HepG2 (cell line): Measurements from ENCODE around the gene HIGD1A. TPM values are rescaled to one million over a fixed set of nuclear protein-coding genes. Genes with fewer than 3 reads are reported as not detected.

Source experiments
- ATAC-seq: fragments of 200-7000 bp; cut with Tn5 transposase; 3 replicates; pipeline ENCODE4 v1.9.1; 2020; ENCODE audit warnings: mild to moderate bottlenecking, moderate library complexity
- BruUV-seq: library from RNA; stranded (reverse); fragments of 400-500 nt; replicated peaks from 2 replicates; lab custom pipeline; 2021; lab: Mats Ljungman, UMichigan
- CTCF ChIA-PET: fragments of 300-600 bp; formaldehyde crosslinking; extraction: SDS; loops from one replicate; lab custom pipeline; 2021; ENCODE audit warnings: low total read pairs, inconsistent platforms, low intra/inter-chr PET ratio; lab: Yijun Ruan, JAX
- POLR2A ChIA-PET: fragments of 350-600 bp; sonication (Branson Sonifier 250); formaldehyde crosslinking; loops from one replicate; lab custom pipeline; 2020; ENCODE audit warnings: antibody characterized with exemption, inconsistent platforms; lab: Yijun Ruan, JAX
- DNase-seq: peaks from one replicate; pipeline ENCODE4 v3.0.0-alpha.2; 2015; ENCODE audit warnings: low spot score
- FAIRE-seq: peaks from 3 replicates; lab custom pipeline; 2011; peaks lifted over from hg19 to GRCh38; lab: Jason Lieb, UNC
- H2AFZ ChIP-seq: one replicate; pipeline ENCODE4 v1.6.1; 2011; ENCODE audit warnings: low read length, inconsistent platforms
- H3K27ac ChIP-seq: fragments of 300-600 bp; 3 replicates; pipeline ENCODE4 v1.8.0; 2011; ENCODE audit warnings: mixed run types, mild to moderate bottlenecking, mixed read lengths, low read length, inconsistent platforms; ENCODE audit not compliant: insufficient read depth; ENCODE audit errors: extremely low read length
- H3K27me3 ChIP-seq, 2 experiments: fragments of 200-600 bp in 1 of 2; 2 replicates in 1 of 2; 3 replicates in 1 of 2; pipeline versions ENCODE4 v1.6.0 to v1.8.0; 2011; ENCODE audit warnings: low read length in 2 of 2, mild to moderate bottlenecking in 2 of 2, moderate library complexity in 2 of 2, inconsistent platforms in 1 of 2; ENCODE audit not compliant: insufficient read depth in 2 of 2, control insufficient read depth in 1 of 2
- H3K36me3 ChIP-seq, 2 experiments: fragments of 200-600 bp in 1 of 2; replicated peaks in 1 of 2; 2 replicates in 1 of 2; 3 replicates in 1 of 2; pipeline versions ENCODE4 v1.5.1 to v1.8.0; 2011; ENCODE audit warnings: low read length in 2 of 2, inconsistent platforms in 1 of 2; ENCODE audit not compliant: insufficient read depth in 2 of 2, control insufficient read depth in 1 of 2
- H3K4me1 ChIP-seq: 2 replicates; pipeline ENCODE4 v1.5.1; 2012; ENCODE audit warnings: low read length, inconsistent platforms; ENCODE audit not compliant: insufficient read depth
- H3K4me2 ChIP-seq: 2 replicates; pipeline ENCODE4 v1.6.0; 2011; ENCODE audit warnings: low read depth, low read length, inconsistent platforms
- H3K4me3 ChIP-seq, 3 experiments: fragments of 200-600 bp in 1 of 3; sonication (generic), shearing (Covaris generic) in 1 of 3; replicated peaks in 1 of 3; 2 replicates each; pipeline ENCODE4 v1.5.1; 2011 to 2016; ENCODE audit warnings: low read length in 3 of 3, inconsistent platforms in 2 of 3, low read depth in 2 of 3, mild to moderate bottlenecking in 2 of 3, control low read depth in 1 of 3, mixed read lengths in 1 of 3; ENCODE audit not compliant: insufficient read depth in 1 of 3
- H3K79me2 ChIP-seq: one replicate; pipeline ENCODE4 v1.6.1; 2011; ENCODE audit warnings: low read length, inconsistent platforms; ENCODE audit not compliant: insufficient read depth
- H3K9ac ChIP-seq: 2 replicates; pipeline ENCODE4 v1.6.0; 2011; ENCODE audit warnings: mild to moderate bottlenecking, low read depth, low read length, inconsistent platforms; ENCODE audit not compliant: insufficient read depth
- H3K9me3 ChIP-seq: 2 replicates; pipeline ENCODE4 v1.5.1; 2012; ENCODE audit warnings: mild to moderate bottlenecking, low read length
- H4K20me1 ChIP-seq: 2 replicates; pipeline ENCODE4 v1.6.0; 2011; ENCODE audit warnings: inconsistent platforms, mild to moderate bottlenecking, low read length, moderate library complexity; ENCODE audit not compliant: insufficient read depth
- ASH2L ChIP-seq: fragments of 300-600, 200-600 bp; sonication (generic); IDR thresholded peaks from 2 replicates; pipeline ENCODE4 v1.7.0; 2017; ENCODE audit warnings: low read depth, mild to moderate bottlenecking, moderate library complexity, mixed read lengths, low read length; ENCODE audit not compliant: insufficient read length
- EHMT2 ChIP-seq: fragments of 200-600 bp; sonication (generic); IDR thresholded peaks from 2 replicates; pipeline ENCODE4 v1.7.0; 2017; ENCODE audit warnings: antibody characterized with exemption, low read depth, low read length, borderline replicate concordance
- GABPA ChIP-seq, 2 experiments: IDR thresholded peaks; 2 replicates each; pipeline ENCODE4 v1.6.1; 2011 to 2016; ENCODE audit warnings: low read depth in 2 of 2, low read length in 1 of 2, missing biosample characterization in 1 of 2, missing genetic modification characterization in 1 of 2
- HNRNPK ChIP-seq: fragments of 200-400 bp; formaldehyde crosslinking; IDR thresholded peaks from 2 replicates; pipeline ENCODE4 v1.6.1; 2018; ENCODE audit warnings: low read length, low read depth, moderate library complexity, mild to moderate bottlenecking; ENCODE audit not compliant: poor library complexity, severe bottlenecking
- HOXA5 ChIP-seq: sonication (generic); formaldehyde crosslinking; IDR thresholded peaks from 2 replicates; pipeline ENCODE4 v1.4.0; 2020; ENCODE audit warnings: missing genetic modification reagents
- MIXL1 ChIP-seq: IDR thresholded peaks from 2 replicates; pipeline ENCODE4 v1.6.1; 2016
- PAXIP1 ChIP-seq: sonication (generic); formaldehyde crosslinking; conservative IDR thresholded peaks from 2 replicates; pipeline ENCODE4 v1.4.0; 2020; ENCODE audit warnings: mild to moderate bottlenecking, missing genetic modification reagents, moderate library complexity
- RAD51 ChIP-seq: fragments of 450-650 bp; IDR thresholded peaks from 2 replicates; pipeline ENCODE4 v1.6.1; 2016; ENCODE audit warnings: borderline replicate concordance
- REXO4 ChIP-seq: sonication (generic); formaldehyde crosslinking; IDR thresholded peaks from 2 replicates; pipeline ENCODE4 v1.8.0; 2022; ENCODE audit warnings: missing genetic modification reagents, mild to moderate bottlenecking, borderline replicate concordance
- RFXAP ChIP-seq: sonication (generic); formaldehyde crosslinking; IDR thresholded peaks from 2 replicates; pipeline ENCODE4 v1.4.0; 2020; ENCODE audit warnings: missing genetic modification reagents, borderline replicate concordance
- SIX4 ChIP-seq: sonication (generic); formaldehyde crosslinking; IDR thresholded peaks from 2 replicates; pipeline ENCODE4 v1.4.0; 2020; ENCODE audit warnings: missing genetic modification reagents
- XRCC5 ChIP-seq: fragments of 200-400 bp; formaldehyde crosslinking; optimal IDR thresholded peaks from 2 replicates; pipeline ENCODE3; 2017; ENCODE audit warnings: mild to moderate bottlenecking, low read length
- ZNF225 ChIP-seq: sonication (generic); formaldehyde crosslinking; IDR thresholded peaks from 2 replicates; pipeline ENCODE4 v1.4.0; 2020; ENCODE audit warnings: mild to moderate bottlenecking, missing genetic modification reagents
- ZNF296 ChIP-seq: sonication (generic); formaldehyde crosslinking; conservative IDR thresholded peaks from 2 replicates; pipeline ENCODE4 v1.5.0; 2020; ENCODE audit warnings: mild to moderate bottlenecking, missing genetic modification reagents
- ZNF3 ChIP-seq: IDR thresholded peaks from 2 replicates; pipeline ENCODE4 v1.7.0; 2017; ENCODE audit warnings: inconsistent platforms
- ZNF501 ChIP-seq: sonication (generic); formaldehyde crosslinking; IDR thresholded peaks from 2 replicates; pipeline ENCODE4 v1.5.1; 2020; ENCODE audit warnings: mild to moderate bottlenecking, moderate library complexity, missing genetic modification reagents
- ZNF598 ChIP-seq: sonication (generic); formaldehyde crosslinking; IDR thresholded peaks from 2 replicates; pipeline ENCODE4 v1.5.1; 2020; ENCODE audit warnings: mild to moderate bottlenecking, missing genetic modification reagents, borderline replicate concordance
- WGBS: methylation state at CpG from one replicate; pipeline ENCODE4 v1.1.6; 2017; ENCODE audit warnings: low lambda C conversion rate; 5-methylcytosine and 5-hydroxymethylcytosine counted together
- in situ Hi-C: cut with HindIII; loops from 2 replicates; pipeline ENCODE4 v1.10.0; 2017; ENCODE audit warnings: low pct_unique_long_range_greater_than_20kb; ENCODE audit not compliant: extremely low pct_ligation_motif_present
- intact Hi-C: fragments of 100-400 bp; cut with micrococcal nuclease; formaldehyde crosslinking; loops from one replicate; pipeline ENCODE4 v1.10.0; 2022; ENCODE audit not compliant: unreplicated experiment
- polyA plus RNA-seq, 8 experiments: library from polyadenylated mRNA; depleted of rRNA in 3 of 8; stranded (reverse) in 7 of 8; unstranded in 1 of 8; fragments of >200 nt; fragmentation: Illumina TruSeq in 4 of 8; extraction: Trizol in 4 of 8; gene quantifications; 2 replicates each; pipeline versions ENCODE4 v1.2.1 to v1.2.3, GENCODE V29; 2011 to 2016; ENCODE audit warnings: low read depth in 4 of 8, missing spikeins in 1 of 8, mixed read lengths in 1 of 8; ENCODE audit not compliant: insufficient read depth in 1 of 8
- total RNA-seq, 5 experiments: library from RNA; depleted of rRNA; stranded (reverse); fragments of >200 nt; fragmentation: Illumina TruSeq; extraction: Trizol; gene quantifications; 2 replicates each; pipeline ENCODE4 v1.2.3, GENCODE V29; 2016; ENCODE audit warnings: low read depth in 1 of 5
- TF ChIP-seq, protein P1 (sequence below): sonication (generic); formaldehyde crosslinking; IDR thresholded peaks from 2 replicates; pipeline ENCODE4 v1.8.1; 2023; ENCODE audit warnings: mild to moderate bottlenecking, inconsistent platforms, moderate library complexity, missing genetic modification reagents, borderline replicate concordance

HIGD1A gene
- total and polyA plus RNA-seq, 2 of the 13 experiments (the other 11 are each of a cell fraction or from before 2014, with no cell fraction given), result 222 to 253 TPM

DNA sequence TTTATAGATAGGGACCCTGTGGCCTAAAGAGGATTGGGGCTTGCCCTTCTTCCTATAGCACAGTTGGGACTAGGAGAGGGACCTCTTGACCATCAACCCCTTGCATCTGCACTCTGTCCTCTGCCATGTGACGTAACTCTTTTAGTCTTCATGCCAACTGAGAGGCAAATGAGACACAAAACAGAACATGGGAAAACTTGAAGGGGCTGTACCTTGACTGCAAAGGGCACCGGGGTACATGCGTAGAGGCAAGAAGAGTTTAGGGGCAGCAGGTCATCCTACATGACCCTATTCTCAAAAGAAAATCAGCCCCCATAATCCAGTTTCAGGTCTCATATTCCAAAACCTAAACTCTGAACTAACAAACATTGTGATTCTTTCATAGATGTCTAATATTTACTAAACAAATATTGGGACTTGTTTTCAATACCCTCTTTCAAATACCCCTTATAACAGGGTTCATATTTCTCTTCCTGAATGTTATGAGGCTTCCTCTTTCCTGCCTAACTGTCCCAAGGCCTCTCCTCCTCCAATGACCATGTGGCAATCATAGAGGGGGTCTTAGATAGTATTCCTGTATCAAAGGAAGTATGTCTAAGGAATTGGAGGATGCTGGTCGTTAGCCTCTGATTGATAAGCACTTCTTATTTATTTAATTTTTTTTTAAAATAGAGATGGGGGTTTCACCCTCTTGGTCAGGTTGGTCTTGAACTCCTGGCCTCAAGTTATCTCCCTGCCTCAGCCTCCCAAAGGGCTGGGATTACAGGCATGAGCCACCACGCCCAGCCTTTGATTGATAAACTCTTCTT is 25.5 kb upstream of the HIGD1A start:
- no peak overlapping the region for H2AFZ ChIP-seq
- 1% methylated on average over 5 of the region's 5 CpGs for WGBS
- ChIA-PET POLR2A (interaction anchor here (0.7 to 3.6 kb wide), 28 partner anchors 10 to 407 kb away, joined by 3 to 105 read pairs (median 6); partner anchors contain the start of genes CYP8B1, HIGD1A, NKTR and SS18L2), CTCF (interaction anchor here (1.0 to 3.7 kb wide), 6 partner anchors 10 to 600 kb away, joined by 3 to 79 read pairs (median 4); no protein-coding TSS in a partner anchor)
- peak overlapping the region in 2 of 3 experiments; percentile 8 to 45; a peak in 2 of 6 replicates for H3K4me3 ChIP-seq
- FAIRE-seq (peak; percentile 37), ATAC-seq (peak; percentile 65), DNase-seq (peak; percentile 72)
- peak overlapping the region; percentile 93 for H3K27ac ChIP-seq
- H3K79me2 ChIP-seq, result no peaks in the 10 kb centered on the region
- H3K9ac ChIP-seq, result peak overlapping the region; percentile 62
- no peaks in the 10 kb centered on the region for H3K36me3 ChIP-seq
- BruUV-seq, result TSS peak; percentile 86
- intact Hi-C loops (loop anchor here (1.0 to 5.0 kb wide), 4 partner anchors 25 to 583 kb away; partner anchors contain the start of gene ZBTB47), in situ Hi-C loops (loop anchor here (25.0 kb wide), 1 partner anchor 593 kb away; no protein-coding TSS in a partner anchor)
- no peaks in the 10 kb centered on the region for H3K27me3 ChIP-seq
- H3K4me2 ChIP-seq, result peak overlapping the region; percentile 74
- H4K20me1 ChIP-seq, result no peaks in the 10 kb centered on the region
- H3K4me1 ChIP-seq, result peaks cover 59% of the 10 kb centered on the region
- no peaks in the 10 kb centered on the region for H3K9me3 ChIP-seq
- no peak for TF ChIP-seq ZNF598 (CRISPR knock-in tag)
- TF ChIP-seq GABPA (IDR thresholded peaks at IDR 0.05; ENCODE audit: low read depth, low read length), result no peak
- no peak for TF ChIP-seq GABPA (CRISPR knock-in tag; IDR thresholded peaks at IDR 0.05; ENCODE audit: low read depth)
- peak; percentile 92; the same call in 1 of the 2 replicates for TF ChIP-seq SIX4 (CRISPR knock-in tag)
- TF ChIP-seq RFXAP, result 0 out of 2 replicates have a peak, but pooled peaks have one; percentile 18
- TF ChIP-seq HOXA5 (CRISPR knock-in tag), result peak; percentile 32; the same call in 1 of the 2 replicates
- TF ChIP-seq RAD51, result no peak
- TF ChIP-seq PAXIP1, result peak; percentile 68
- TF ChIP-seq MIXL1 (CRISPR knock-in tag), result 0 out of 2 replicates have a peak, but pooled peaks have one; percentile 17
- TF ChIP-seq ZNF501 (CRISPR knock-in tag), result 0 out of 2 replicates have a peak, but pooled peaks have one; percentile 3
- TF ChIP-seq ASH2L, result peak; percentile 78
- no peak for TF ChIP-seq REXO4 (CRISPR knock-in tag)
- TF ChIP-seq HNRNPK, result no peak
- no peak for TF ChIP-seq XRCC5
- no peak for TF ChIP-seq ZNF3
- TF ChIP-seq, protein P1, sequence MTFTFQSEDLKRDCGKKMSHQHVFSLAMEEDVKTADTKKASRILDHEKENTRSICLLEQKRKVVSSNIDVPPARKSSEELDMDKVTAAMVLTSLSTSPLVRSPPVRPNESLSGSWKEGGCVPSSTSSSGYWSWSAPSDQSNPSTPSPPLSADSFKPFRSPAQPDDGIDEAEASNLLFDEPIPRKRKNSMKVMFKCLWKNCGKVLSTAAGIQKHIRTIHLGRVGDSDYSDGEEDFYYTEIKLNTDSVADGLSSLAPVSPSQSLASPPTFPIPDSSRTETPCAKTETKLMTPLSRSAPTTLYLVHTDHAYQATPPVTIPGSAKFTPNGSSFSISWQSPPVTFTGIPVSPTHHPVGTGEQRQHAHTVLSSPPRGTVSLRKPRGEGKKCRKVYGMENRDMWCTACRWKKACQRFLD (CRISPR knock-in tag), result no peak
- TF ChIP-seq ZNF225 (CRISPR knock-in tag), result no peak
- TF ChIP-seq ZNF296 (CRISPR knock-in tag), result no peak
- TF ChIP-seq EHMT2, result peak; percentile 77; the same call in 1 of the 2 replicates
